ENCODE data around the gene PIK3AP1. TPM values are rescaled to one million over a fixed set of nuclear protein-coding genes. Genes with fewer than 3 reads are reported as not detected.
A peak's percentile ranks its signal among the peaks of the same experiment; 100 is the strongest.

PIK3AP1 gene
- 1.6 and 2.4 TPM in 2 replicates for total RNA-seq (2022)
- percentile 31 among the genes with signal in this experiment for Bru-seq, nascent RNA
- BruChase-seq, experiment 1, labeled RNA remaining after a 2-hour chase = percentile 27 among the genes with signal in this experiment
- percentile 29 among the genes with signal in this experiment for BruChase-seq, experiment 2, labeled RNA remaining after a 6-hour chase
- long read RNA-seq, full-length matches to known transcripts = 1 of 4 reads
- long read RNA-seq, partial matches to known transcripts = 0 of 4 reads
- long read RNA-seq, other reads (novel, unspliced or antisense) = 3 of 4 reads

DNA sequence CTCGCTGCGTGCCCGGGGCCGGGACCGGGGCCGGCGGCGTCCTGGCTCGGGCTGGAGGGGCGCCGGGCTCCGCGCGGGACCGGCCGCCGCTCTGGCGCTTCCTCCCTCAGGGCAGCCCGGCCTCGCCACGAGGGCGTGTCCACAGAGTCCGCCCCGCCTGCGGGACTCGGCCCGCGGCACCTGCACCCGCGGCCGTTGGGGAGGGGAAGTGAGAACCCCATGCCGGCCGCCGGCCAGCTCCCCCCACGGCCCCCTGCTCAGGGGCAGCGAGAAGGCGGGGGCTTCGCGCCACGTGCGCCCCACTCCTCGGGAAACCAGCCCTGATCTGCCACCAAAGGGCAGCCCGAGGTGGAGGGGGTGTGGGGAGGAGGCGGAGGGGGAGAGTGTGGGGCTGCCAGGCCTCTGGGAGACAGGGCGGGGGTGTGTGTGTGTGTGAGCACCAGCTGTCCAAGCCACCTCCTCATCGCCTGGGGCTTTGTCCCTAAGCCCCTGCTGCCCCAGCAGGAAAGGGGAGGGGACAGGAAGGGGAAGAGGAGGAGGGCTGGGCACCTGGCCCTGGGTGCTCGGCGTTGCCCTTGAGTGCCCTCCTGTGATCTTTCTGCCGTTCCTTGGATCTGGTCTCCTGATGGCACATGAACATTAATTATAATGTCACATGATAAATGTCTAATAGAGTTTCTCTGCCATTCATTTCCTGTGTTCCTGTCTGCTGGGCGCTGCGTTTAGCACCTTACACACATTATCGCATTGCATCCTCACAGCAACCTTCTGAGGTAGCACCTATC lies at the start of gene PIK3AP1:
PIK3AP1 (minus strand) TSS at position 93 of the 785 bp plus-strand sequence. CDS start 120 bp downstream, outside the sequence.
- H3K36me3 ChIP-seq (ENCODE audit: control insufficient read depth, insufficient read depth, low read length) = no peaks in the 10 kb centered on the region
- H3K9me3 ChIP-seq = no peaks in the 10 kb centered on the region
- H3K27ac Mint-ChIP-seq (ENCODE audit: unreplicated experiment) = no peak within 1 kb of the TSS
- H3K36me3 Mint-ChIP-seq (ENCODE audit: insufficient read depth, unreplicated experiment) = no peaks in the 10 kb centered on the region
- DNase-seq = peak; percentile 43 to 48
- peaks cover 5% of the 10 kb centered on the region for H3K27me3 ChIP-seq (replicated peaks; ENCODE audit: control insufficient read depth, insufficient read depth, low read length)
- H3K4me1 Mint-ChIP-seq (ENCODE audit: low read depth, unreplicated experiment) = no peaks in the 10 kb centered on the region
- intact Hi-C loops (cut with micrococcal nuclease; ENCODE audit: unreplicated experiment) = loop anchor here (5.0 kb wide), 1 partner anchor 112 kb away; the partner anchor contains the start of gene LCOR
- no peak for TF ChIP-seq CTCF (IDR thresholded peaks at IDR 0.05; ENCODE audit: insufficient read depth in 1 of 2, low read depth in 1 of 2, low read length in 1 of 2, severe bottlenecking in 1 of 2, unreplicated experiment in 1 of 2)
- ChIA-PET POLR2A (no interaction called here), CTCF (no interaction called here)
- no peaks in the 10 kb centered on the region for H3K9me3 Mint-ChIP-seq (ENCODE audit: unreplicated experiment)
- peaks cover 13% of the 10 kb centered on the region; the same call in 1 of the 2 replicates for H3K4me1 ChIP-seq
- peak within 1 kb of the TSS; percentile 84 for H3K4me3 Mint-ChIP-seq (ENCODE audit: unreplicated experiment)
- peak within 1 kb of the TSS; percentile 54 for H3K4me3 ChIP-seq (ENCODE audit: low read depth, low read length)
- peaks cover 19% of the 10 kb centered on the region for H3K27me3 Mint-ChIP-seq (ENCODE audit: insufficient read depth, unreplicated experiment)
- no TSS peak for BruUV-seq (replicated peaks)

DNA sequence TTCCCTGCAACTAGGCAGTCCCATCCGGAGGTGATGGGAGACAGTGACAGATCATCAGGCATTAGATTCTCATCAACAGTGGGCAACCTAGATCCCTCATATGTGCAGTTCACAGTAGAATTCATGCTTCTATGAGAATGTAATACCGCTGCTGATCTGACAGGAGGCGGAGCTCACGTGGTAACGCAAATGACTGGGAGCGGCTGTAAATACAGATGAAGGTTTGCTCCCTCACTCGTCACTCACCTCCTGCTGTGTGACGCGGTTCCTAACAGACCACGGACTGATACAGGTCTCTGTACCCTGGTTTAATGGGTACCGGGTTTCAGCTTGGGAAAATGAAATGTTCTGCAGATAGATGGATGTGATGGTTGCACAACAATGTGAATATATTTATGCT lies 47.8 kb upstream of the PIK3AP1 start:
- DNase-seq = no peak
- Histone ChIP-seq H3K9me3 (peaks cover 11% of the 10 kb centered on the region), H3K27me3 (replicated peaks; ENCODE audit: control insufficient read depth, insufficient read depth, low read length) (no peaks in the 10 kb centered on the region), H3K4me1 (no peaks in the 10 kb centered on the region), H3K4me3 (ENCODE audit: low read depth, low read length) (no peak overlapping the region), H3K36me3 (ENCODE audit: control insufficient read depth, insufficient read depth, low read length) (no peaks in the 10 kb centered on the region)
- TF ChIP-seq CTCF (IDR thresholded peaks at IDR 0.05; ENCODE audit: insufficient read depth in 1 of 2, low read depth in 1 of 2, low read length in 1 of 2, severe bottlenecking in 1 of 2, unreplicated experiment in 1 of 2) = no peak
- CTCF ChIA-PET = no interaction called here
- Mint-ChIP-seq H3K36me3 (ENCODE audit: insufficient read depth, unreplicated experiment) (no peaks in the 10 kb centered on the region), H3K27ac (ENCODE audit: unreplicated experiment) (no peak overlapping the region), H3K4me3 (ENCODE audit: unreplicated experiment) (no peak overlapping the region), H3K27me3 (ENCODE audit: insufficient read depth, unreplicated experiment) (no peaks in the 10 kb centered on the region), H3K9me3 (ENCODE audit: unreplicated experiment) (peaks cover 10% of the 10 kb centered on the region), H3K4me1 (ENCODE audit: low read depth, unreplicated experiment) (no peaks in the 10 kb centered on the region)
- no TSS peak for BruUV-seq (replicated peaks)
- intact Hi-C loops (cut with micrococcal nuclease; ENCODE audit: unreplicated experiment) = loop anchor here (5.0 kb wide), 1 partner anchor 259 kb away; no protein-coding TSS in a partner anchor
- POLR2A ChIA-PET = no interaction called here

GRCh38 chr10:96767611-96768010 lies 47.3 kb upstream of the PIK3AP1 start:
- Histone ChIP-seq H3K36me3 (ENCODE audit: control insufficient read depth, insufficient read depth, low read length) (no peaks in the 10 kb centered on the region), H3K4me3 (ENCODE audit: low read depth, low read length) (no peak overlapping the region), H3K9me3 (peaks cover 9% of the 10 kb centered on the region), H3K4me1 (no peaks in the 10 kb centered on the region), H3K27me3 (replicated peaks; ENCODE audit: control insufficient read depth, insufficient read depth, low read length) (no peaks in the 10 kb centered on the region)
- Mint-ChIP-seq H3K4me3 (ENCODE audit: unreplicated experiment) (no peak overlapping the region), H3K36me3 (ENCODE audit: insufficient read depth, unreplicated experiment) (no peaks in the 10 kb centered on the region), H3K27ac (ENCODE audit: unreplicated experiment) (no peak overlapping the region), H3K4me1 (ENCODE audit: low read depth, unreplicated experiment) (no peaks in the 10 kb centered on the region), H3K27me3 (ENCODE audit: insufficient read depth, unreplicated experiment) (no peaks in the 10 kb centered on the region), H3K9me3 (ENCODE audit: unreplicated experiment) (peaks cover 10% of the 10 kb centered on the region)
- intact Hi-C loops (cut with micrococcal nuclease; ENCODE audit: unreplicated experiment) = loop anchor here (5.0 kb wide), 1 partner anchor 260 kb away; no protein-coding TSS in a partner anchor
- no peak for DNase-seq
- ChIA-PET CTCF (no interaction called here), POLR2A (no interaction called here)
- no peak for TF ChIP-seq CTCF (IDR thresholded peaks at IDR 0.05; ENCODE audit: insufficient read depth in 1 of 2, low read depth in 1 of 2, low read length in 1 of 2, severe bottlenecking in 1 of 2, unreplicated experiment in 1 of 2)
- no TSS peak for BruUV-seq (replicated peaks)

All from Caco-2 (cell line).